K562 (cell line): ENCODE measurements around the gene PRR14. TPM values are rescaled to one million over a fixed set of nuclear protein-coding genes. Genes with fewer than 3 reads are reported as not detected.
A peak's percentile ranks its signal among the peaks of the same experiment; 100 is the strongest.

Experiments used
- ESRRA ChIP-seq: fragments of 450-650 bp; IDR thresholded peaks from 2 replicates; pipeline ENCODE4 v1.6.1; 2014; ENCODE audit warnings: low read depth, mild to moderate bottlenecking, moderate library complexity, borderline replicate concordance
- HNRNPK ChIP-seq: fragments of 200-400 bp; formaldehyde crosslinking; IDR thresholded peaks from one replicate; pipeline ENCODE4 v1.6.1; 2018; ENCODE audit warnings: mild to moderate bottlenecking, low read depth, low read length; ENCODE audit not compliant: poor library complexity, severe bottlenecking
- KAT8 ChIP-seq: fragments of 450-650 bp; IDR thresholded peaks from 2 replicates; pipeline ENCODE4 v1.6.1; 2016; ENCODE audit warnings: low read depth, mild to moderate bottlenecking
- NCOA1 ChIP-seq: fragments of 450-650 bp; IDR thresholded peaks from 2 replicates; pipeline ENCODE4 v1.6.1; 2016; ENCODE audit warnings: low read depth
- NFRKB ChIP-seq: fragments of 450-650 bp; IDR thresholded peaks from 2 replicates; pipeline ENCODE4 v1.6.1; 2016; ENCODE audit warnings: low read depth
- NONO ChIP-seq, 2 experiments: fragments of 200-400 bp in 1 of 2; fragments of 450-650 bp in 1 of 2; formaldehyde crosslinking in 1 of 2; IDR thresholded peaks; 2 replicates each; pipeline ENCODE4 v1.6.1; 2017; ENCODE audit warnings: low read depth in 2 of 2, mild to moderate bottlenecking in 2 of 2, moderate library complexity in 2 of 2, low read length in 1 of 2
- POLR3A ChIP-seq: IDR thresholded peaks from 2 replicates; pipeline ENCODE4 v1.6.1; 2011; ENCODE audit warnings: borderline replicate concordance, mild to moderate bottlenecking, moderate library complexity; ENCODE audit not compliant: insufficient read length, insufficient read depth; ENCODE audit errors: extremely low read depth
- STAT5B ChIP-seq: fragments of 250-450 bp; sonication (Bioruptor Pico); IDR thresholded peaks from 2 replicates; pipeline ENCODE4 v1.8.0; 2021; ENCODE audit warnings: mild to moderate bottlenecking, inconsistent platforms
- polyA plus RNA-seq, 8 experiments: library from polyadenylated mRNA; depleted of rRNA in 4 of 8; stranded (reverse) in 5 of 8; unstranded in 3 of 8; fragments of >200 nt; fragmentation: Nextera tagmentation in 2 of 8; fragmentation: Illumina TruSeq in 1 of 8; extraction: Ambion mirVana in 2 of 8; extraction: Trizol in 1 of 8; gene quantifications; 2 replicates each; pipeline versions ENCODE4 v1.2.1 to v1.2.3, GENCODE V29; 2011 to 2014; ENCODE audit warnings: inconsistent platforms in 1 of 8, missing spikeins in 1 of 8
- total RNA-seq, 7 experiments: library from RNA; depleted of rRNA in 6 of 7; stranded (reverse); fragments of >200 nt in 6 of 7; fragmentation: Illumina TruSeq in 2 of 7; extraction: Trizol in 2 of 7; gene quantifications; 2 replicates each; pipeline versions ENCODE4 v1.2.1 to v1.2.3, GENCODE V29; 2011 to 2021; ENCODE audit warnings: low replicate concordance in 1 of 7
- TF ChIP-seq, protein P1 (sequence below): fragments of 450-650 bp; IDR thresholded peaks from 2 replicates; pipeline ENCODE4 v1.6.1; 2016; ENCODE audit warnings: low read depth
- TF ChIP-seq, protein P2 (sequence below), 2 experiments: fragments of 250-450 bp in 1 of 2; fragments of 450-650 bp in 1 of 2; sonication (Bioruptor Pico) in 1 of 2; IDR thresholded peaks; 2 replicates each; pipeline versions ENCODE4 v1.6.1 to v1.8.0; 2016 to 2021; ENCODE audit warnings: mild to moderate bottlenecking in 2 of 2, moderate library complexity in 2 of 2, missing compliant biosample characterization in 1 of 2, missing genetic modification characterization in 1 of 2
- TF ChIP-seq, protein P3 (sequence below): sonication (generic); formaldehyde crosslinking; IDR thresholded peaks from 2 replicates; pipeline ENCODE4 v1.8.0; 2022; ENCODE audit warnings: mild to moderate bottlenecking, missing genetic modification reagents
- TF ChIP-seq, protein P4 (sequence below): sonication (generic); IDR thresholded peaks from 2 replicates; pipeline ENCODE4 v1.6.1; 2016

The PRR14 gene
- total and polyA plus RNA-seq, 9 of the 15 experiments (the other 6 are each of a cell fraction or from before 2014, with no cell fraction given) = 2.2 to 63.1 (median 11.5) TPM

DNA sequence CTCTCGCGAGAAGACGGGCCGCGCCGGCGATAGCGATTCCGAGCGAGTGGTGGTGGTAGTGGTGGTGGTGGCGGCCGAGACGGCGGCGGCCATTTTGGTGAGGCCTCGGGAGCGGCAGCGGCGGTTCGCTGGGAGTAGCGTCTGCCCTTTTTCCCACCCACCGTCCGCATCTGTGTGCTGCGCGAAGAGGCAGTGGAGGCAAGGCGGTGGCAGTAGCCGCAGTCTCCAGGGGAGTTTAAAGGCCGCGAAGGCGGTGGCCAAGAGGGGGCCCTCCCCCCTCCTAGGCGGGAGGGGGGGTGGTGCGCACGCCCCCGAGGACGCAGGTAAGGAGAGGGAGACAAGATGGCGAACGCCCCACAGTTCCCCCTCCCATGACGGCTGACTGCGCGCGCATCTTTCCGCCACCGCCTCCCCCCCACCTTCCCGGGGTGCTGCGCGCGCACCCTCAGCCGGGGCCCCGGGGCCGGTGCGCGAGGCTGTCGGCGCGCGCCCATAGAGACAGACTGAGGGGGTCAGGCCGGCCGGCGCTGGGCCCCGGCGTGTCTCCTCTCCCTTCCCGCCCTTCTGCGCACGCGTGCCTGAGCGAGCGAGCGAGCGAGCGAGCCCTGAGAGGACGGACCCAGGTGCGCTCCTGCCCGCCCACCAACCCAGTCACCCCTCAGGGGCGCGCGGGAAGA, 47.5 kb downstream of the PRR14 start (continued):
- TF ChIP-seq, protein P1, sequence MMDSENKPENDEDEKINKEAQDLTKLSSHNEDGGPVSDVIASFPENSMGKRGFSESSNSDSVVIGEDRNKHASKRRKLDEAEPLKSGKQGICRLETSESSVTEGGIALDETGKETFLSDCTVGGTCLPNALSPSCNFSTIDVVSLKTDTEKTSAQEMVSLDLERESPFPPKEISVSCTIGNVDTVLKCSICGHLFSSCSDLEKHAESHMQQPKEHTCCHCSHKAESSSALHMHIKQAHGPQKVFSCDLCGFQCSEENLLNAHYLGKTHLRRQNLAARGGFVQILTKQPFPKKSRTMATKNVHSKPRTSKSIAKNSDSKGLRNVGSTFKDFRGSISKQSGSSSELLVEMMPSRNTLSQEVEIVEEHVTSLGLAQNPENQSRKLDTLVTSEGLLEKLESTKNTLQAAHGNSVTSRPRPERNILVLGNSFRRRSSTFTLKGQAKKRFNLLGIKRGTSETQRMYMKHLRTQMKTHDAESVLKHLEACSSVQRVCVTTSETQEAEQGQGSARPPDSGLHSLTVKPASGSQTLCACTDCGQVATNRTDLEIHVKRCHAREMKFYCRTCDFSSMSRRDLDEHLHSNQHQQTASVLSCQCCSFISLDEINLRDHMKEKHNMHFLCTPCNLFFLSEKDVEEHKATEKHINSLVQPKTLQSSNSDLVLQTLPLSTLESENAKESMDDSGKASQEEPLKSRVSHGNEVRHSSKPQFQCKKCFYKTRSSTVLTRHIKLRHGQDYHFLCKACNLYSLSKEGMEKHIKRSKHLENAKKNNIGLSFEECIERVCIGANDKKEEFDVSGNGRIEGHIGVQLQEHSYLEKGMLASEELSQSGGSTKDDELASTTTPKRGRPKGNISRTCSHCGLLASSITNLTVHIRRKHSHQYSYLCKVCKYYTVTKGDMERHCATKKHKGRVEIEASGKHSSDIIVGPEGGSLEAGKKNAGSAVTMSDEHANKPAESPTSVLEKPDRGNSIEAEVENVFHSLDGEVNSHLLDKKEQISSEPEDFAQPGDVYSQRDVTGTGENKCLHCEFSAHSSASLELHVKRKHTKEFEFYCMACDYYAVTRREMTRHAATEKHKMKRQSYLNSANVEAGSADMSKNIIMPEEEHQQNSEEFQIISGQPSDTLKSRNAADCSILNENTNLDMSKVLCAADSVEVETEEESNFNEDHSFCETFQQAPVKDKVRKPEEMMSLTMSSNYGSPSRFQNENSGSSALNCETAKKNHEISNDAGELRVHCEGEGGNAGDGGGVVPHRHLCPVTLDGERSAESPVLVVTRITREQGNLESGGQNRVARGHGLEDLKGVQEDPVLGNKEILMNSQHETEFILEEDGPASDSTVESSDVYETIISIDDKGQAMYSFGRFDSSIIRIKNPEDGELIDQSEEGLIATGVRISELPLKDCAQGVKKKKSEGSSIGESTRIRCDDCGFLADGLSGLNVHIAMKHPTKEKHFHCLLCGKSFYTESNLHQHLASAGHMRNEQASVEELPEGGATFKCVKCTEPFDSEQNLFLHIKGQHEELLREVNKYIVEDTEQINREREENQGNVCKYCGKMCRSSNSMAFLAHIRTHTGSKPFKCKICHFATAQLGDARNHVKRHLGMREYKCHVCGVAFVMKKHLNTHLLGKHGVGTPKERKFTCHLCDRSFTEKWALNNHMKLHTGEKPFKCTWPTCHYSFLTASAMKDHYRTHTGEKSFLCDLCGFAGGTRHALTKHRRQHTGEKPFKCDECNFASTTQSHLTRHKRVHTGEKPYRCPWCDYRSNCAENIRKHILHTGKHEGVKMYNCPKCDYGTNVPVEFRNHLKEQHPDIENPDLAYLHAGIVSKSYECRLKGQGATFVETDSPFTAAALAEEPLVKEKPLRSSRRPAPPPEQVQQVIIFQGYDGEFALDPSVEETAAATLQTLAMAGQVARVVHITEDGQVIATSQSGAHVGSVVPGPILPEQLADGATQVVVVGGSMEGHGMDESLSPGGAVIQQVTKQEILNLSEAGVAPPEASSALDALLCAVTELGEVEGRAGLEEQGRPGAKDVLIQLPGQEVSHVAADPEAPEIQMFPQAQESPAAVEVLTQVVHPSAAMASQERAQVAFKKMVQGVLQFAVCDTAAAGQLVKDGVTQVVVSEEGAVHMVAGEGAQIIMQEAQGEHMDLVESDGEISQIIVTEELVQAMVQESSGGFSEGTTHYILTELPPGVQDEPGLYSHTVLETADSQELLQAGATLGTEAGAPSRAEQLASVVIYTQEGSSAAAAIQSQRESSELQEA = no peak; the same call in 1 of the 2 replicates
- TF ChIP-seq NCOA1 (0 out of 2 replicates have a peak, but pooled peaks have one; percentile 42), NONO (IDR thresholded peaks at IDR 0.05; ENCODE audit: low read depth in 2 of 2, low read length in 1 of 2) (peak; percentile 80 to 86; a peak in 3 of 4 replicates), ESRRA (peak; percentile 93), HNRNPK (no peak), STAT5B (no peak), NFRKB (peak; percentile 100), POLR3A (no peak), KAT8 (peak; percentile 96)
- TF ChIP-seq, protein P2, sequence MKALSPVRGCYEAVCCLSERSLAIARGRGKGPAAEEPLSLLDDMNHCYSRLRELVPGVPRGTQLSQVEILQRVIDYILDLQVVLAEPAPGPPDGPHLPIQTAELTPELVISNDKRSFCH (CRISPR knock-in tag; IDR thresholded peaks at IDR 0.05) = no peak
- TF ChIP-seq, protein P2 (tag; IDR thresholded peaks at IDR 0.05) = no peak
- TF ChIP-seq, protein P3, sequence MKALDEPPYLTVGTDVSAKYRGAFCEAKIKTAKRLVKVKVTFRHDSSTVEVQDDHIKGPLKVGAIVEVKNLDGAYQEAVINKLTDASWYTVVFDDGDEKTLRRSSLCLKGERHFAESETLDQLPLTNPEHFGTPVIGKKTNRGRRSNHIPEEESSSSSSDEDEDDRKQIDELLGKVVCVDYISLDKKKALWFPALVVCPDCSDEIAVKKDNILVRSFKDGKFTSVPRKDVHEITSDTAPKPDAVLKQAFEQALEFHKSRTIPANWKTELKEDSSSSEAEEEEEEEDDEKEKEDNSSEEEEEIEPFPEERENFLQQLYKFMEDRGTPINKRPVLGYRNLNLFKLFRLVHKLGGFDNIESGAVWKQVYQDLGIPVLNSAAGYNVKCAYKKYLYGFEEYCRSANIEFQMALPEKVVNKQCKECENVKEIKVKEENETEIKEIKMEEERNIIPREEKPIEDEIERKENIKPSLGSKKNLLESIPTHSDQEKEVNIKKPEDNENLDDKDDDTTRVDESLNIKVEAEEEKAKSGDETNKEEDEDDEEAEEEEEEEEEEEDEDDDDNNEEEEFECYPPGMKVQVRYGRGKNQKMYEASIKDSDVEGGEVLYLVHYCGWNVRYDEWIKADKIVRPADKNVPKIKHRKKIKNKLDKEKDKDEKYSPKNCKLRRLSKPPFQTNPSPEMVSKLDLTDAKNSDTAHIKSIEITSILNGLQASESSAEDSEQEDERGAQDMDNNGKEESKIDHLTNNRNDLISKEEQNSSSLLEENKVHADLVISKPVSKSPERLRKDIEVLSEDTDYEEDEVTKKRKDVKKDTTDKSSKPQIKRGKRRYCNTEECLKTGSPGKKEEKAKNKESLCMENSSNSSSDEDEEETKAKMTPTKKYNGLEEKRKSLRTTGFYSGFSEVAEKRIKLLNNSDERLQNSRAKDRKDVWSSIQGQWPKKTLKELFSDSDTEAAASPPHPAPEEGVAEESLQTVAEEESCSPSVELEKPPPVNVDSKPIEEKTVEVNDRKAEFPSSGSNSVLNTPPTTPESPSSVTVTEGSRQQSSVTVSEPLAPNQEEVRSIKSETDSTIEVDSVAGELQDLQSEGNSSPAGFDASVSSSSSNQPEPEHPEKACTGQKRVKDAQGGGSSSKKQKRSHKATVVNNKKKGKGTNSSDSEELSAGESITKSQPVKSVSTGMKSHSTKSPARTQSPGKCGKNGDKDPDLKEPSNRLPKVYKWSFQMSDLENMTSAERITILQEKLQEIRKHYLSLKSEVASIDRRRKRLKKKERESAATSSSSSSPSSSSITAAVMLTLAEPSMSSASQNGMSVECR (CRISPR knock-in tag) = peak; percentile 83; the same call in 1 of the 2 replicates
- TF ChIP-seq, protein P4, sequence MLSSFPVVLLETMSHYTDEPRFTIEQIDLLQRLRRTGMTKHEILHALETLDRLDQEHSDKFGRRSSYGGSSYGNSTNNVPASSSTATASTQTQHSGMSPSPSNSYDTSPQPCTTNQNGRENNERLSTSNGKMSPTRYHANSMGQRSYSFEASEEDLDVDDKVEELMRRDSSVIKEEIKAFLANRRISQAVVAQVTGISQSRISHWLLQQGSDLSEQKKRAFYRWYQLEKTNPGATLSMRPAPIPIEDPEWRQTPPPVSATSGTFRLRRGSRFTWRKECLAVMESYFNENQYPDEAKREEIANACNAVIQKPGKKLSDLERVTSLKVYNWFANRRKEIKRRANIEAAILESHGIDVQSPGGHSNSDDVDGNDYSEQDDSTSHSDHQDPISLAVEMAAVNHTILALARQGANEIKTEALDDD = 0 out of 2 replicates have a peak, but pooled peaks have one; percentile 79
